Measurements from ENCODE around the gene PHRF1.

PHRF1 gene

DNA sequence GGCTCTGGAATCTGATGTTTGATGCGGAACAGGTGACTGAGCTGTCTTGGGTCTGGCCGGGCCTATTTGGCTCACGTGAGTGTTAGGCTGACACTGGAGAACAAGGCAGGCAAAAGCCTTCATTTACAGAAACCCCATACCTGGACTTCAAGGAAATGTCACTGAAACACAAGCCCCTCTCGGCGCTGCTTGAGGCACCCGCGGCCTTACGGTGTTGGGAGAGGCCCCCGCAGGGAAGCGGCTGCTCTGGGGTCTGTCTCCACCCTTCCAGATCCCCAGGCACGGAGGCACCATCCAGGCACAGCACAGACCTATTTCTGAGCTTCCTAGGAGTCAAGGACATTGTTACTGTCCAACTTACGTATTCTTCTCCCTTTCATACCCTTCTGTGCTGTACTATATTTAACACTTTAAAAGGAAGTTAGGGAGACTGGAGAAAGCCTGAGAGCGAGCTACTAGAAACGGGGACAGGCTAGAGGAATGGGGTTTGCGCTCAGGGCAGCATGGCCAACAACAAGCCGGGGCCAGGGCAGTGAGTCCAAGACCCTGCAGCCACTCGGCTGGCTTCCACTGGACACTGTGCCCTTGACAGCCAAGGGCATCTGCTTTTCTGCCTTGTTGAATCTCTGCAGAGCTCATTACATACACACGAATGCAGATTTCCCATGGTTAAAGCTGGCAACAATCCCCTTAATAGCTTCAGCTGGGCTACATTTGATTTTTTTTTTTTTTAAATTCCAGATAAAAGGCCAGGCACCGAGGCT is 84.6 kb downstream of the PHRF1 start:
- DNase-seq: no peak

Measured in stimulated activated CD4-positive, alpha-beta T cell treated with anti-CD3 and anti-CD28 coated beads, Interleukin-12 subunit alpha, Interleukin-12 subunit beta, amount 100 ng/mL, for 4 hours (primary cell).